GM18907 (cell line): ENCODE measurements around the gene PTPN21.
A peak's percentile ranks its signal among the peaks of the same experiment; 100 is the strongest.

Experiments
- ATAC-seq: cut with Tn5 transposase; IDR thresholded peaks from one replicate; pipeline ENCODE4 v1.9.1; 2021; ENCODE audit warnings: mild to moderate bottlenecking, moderate library complexity; ENCODE audit not compliant: unreplicated experiment

PTPN21 gene

GRCh38 chr14:88554457-88555286 lies at the start of gene PTPN21:
PTPN21 (minus strand) TSS chr14:88555007; CDS start chr14:88550417, 4,590 bp downstream.
- ATAC-seq, result no peak

GRCh38 chr14:88604212-88604611 lies 49.4 kb upstream of the PTPN21 start:
- no peak for ATAC-seq

- ATAC-seq, result peak; percentile 97
These were observed 45.1 kb upstream of the PTPN21 start for GRCh38 chr14:88599761-88600439.

DNA sequence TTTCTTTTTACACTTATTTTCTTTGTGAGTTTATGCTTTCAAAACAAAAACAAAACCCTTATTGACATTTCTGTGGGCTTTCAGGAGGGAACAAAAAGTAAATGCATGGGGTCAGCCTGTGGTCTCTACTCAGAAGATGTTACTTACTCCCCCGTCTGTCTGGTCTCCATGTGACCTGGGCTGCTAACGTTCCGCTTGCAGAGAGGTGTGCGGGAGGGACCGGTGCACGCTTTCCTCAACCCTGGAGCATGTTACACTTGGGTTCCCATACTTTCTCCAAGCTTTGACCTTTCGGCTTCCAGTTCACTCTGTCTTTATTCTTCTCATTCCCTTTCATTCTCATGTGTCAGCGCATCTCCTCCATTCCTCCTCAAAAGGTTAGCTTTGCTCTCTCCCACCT lies 44.5 kb upstream of the PTPN21 start:
- ATAC-seq, result peak; percentile 30

DNA sequence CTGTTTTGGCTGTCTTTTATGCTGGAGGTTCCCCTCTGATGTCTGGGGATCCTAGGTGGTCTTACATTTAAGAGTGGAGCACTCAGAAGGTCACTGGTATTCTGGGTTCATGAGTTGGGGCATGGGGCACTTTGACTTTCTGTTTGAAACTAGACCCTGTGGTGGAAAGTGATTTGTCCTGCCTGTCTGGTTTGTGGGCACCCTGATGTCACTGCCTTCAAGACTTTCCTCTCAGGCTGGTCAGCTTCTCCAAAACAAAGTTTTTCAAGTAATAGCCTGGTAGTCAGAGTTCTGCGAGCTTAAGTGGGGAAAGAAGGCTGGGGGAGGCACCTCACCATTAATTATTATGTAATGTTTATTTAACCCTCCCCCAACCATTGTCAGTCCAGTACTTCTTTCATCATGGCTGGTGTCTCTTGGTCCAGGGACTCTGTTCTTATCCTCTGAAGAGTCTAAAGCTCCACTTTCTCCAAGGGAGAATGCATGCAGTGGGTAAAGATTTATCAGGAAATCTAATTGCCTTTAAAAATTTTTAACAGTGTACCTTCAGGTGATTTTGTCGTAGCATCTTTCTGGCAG lies 43.4 kb upstream of the PTPN21 start:
- ATAC-seq, result peak; percentile 31

DNA sequence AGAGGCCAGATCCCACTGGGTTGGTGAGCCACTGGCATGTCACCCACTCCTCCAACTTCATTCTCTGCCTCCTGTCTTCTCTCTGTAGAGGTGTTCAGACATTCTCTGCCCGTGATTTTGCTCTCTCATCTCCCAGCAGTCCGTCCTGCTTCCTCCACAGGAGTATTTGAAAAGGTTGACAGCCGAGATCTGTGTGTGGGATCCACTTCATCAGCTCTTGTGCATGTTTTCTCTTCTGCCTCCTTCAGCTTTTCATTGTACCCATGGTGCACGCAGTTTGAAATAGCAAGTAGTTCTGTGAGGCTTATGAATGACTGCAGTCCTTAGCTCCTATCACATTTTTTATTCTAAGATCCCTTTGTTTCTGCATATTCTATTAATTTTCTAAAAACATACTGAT lies 42.8 kb upstream of the PTPN21 start:
- ATAC-seq, result no peak

DNA sequence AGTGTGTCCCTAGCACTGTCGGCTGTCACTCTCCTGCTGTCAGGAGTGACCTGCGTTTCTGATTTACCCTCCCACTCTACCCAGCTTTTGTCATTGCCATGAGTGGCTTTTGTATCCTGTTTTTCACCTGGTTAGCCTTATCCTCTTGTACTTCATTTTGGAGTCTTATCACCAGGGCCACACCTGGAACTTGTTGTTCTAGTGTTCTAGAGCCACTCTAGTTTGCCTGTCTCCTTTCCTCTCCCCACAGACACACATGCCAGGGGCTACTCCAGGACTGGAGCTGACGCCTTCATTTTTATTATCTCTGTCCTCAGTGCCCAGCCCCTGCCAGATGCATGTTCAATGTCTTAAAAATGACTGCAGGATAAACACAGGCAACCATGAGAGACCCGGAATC lies 42.2 kb upstream of the PTPN21 start:
- ATAC-seq, result no peak

GRCh38 chr14:88592031-88592430 lies 37.2 kb upstream of the PTPN21 start:
- ATAC-seq, result no peak

DNA sequence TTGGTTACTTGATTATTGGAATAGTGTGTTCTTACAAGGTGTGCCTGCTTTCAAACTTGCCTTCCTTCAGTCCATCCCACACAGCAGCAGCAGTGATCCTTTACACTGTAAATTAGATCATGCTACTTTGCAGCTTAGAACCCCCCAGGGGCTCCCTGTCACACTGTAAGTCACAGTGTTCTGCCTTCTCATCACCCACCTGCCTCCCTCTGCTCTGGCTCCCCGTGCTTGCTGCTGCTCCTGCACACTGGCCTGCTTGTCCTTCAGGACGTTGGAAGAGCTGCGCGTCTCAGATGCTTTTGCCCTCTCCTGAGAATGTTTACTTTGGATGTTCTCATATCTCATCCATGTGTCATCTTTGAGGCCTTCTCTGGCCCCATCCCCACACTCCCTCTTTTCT lies 35.4 kb upstream of the PTPN21 start:
- no peak for ATAC-seq

DNA sequence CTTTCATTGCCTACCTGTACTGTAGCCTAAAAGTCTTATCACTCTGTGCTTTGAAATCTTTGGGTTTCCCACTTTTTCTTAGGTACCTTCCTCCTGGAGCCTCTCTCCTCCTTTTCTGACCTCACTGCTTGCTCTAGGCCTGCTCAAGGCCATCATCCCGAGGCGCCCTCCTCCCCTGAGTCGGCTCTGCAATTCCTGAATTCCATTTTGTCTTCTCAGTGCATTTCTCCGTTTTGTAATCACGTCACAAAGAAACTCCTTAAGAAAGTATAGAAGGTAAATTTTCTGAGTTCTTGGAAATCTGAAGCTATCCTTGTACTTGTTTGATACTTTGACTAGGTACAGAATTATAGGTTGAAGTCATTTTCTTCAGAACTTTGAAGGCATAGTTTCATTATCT lies 33.3 kb upstream of the PTPN21 start:
- ATAC-seq, result no peak

GRCh38 chr14:88584451-88584850 lies 29.6 kb upstream of the PTPN21 start:
- ATAC-seq, result no peak

GRCh38 chr14:88576222-88576621 lies 21.4 kb upstream of the PTPN21 start:
- ATAC-seq, result no peak

- ATAC-seq, result no peak
These were observed 17.3 kb upstream of the PTPN21 start for GRCh38 chr14:88572117-88572516.

GRCh38 chr14:88568196-88568595 lies 13.4 kb upstream of the PTPN21 start:
- no peak for ATAC-seq

DNA sequence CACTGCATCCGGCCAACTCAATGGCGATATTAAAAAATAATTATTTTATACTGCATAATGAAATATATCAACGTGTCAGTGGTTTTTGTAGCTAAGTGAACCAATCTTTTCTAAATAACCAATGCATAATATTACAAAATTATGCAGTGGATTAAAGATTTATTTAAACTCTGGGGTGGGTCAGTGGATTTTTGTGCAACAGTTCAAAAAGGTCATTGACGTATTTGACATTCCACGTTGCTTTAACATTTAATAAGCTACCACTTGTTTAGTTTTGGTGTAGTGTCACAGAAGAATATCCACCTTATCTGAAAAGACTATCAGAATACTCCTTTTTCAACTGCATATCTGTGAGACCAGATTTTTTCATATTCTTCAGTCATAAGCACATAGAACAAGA lies 10.6 kb upstream of the PTPN21 start:
- ATAC-seq, result no peak

GRCh38 chr14:88563845-88564244 lies 9.0 kb upstream of the PTPN21 start:
- ATAC-seq, result no peak

GRCh38 chr14:88562831-88563686 lies 8.3 kb upstream of the PTPN21 start, which contains the start of gene ZC3H14:
ZC3H14 (plus strand) TSS chr14:88563037; CDS start chr14:88563134, 97 bp downstream.
- peak; percentile 97 for ATAC-seq

DNA sequence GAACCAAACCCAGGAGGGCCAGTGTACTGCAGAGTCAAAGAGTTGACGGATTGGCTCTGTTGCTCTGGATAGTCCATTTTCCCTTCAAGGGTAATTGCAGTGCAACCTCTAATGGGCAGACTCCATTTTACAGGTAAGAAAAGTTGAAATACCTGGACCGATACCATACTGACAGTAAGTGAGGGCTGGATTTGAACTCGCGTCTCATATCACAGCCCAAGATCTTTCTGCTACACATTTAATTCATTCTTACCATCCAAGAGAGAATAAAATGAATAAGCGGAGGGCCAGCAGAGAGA lies 7.7 kb upstream of the PTPN21 start:
- no peak for ATAC-seq

DNA sequence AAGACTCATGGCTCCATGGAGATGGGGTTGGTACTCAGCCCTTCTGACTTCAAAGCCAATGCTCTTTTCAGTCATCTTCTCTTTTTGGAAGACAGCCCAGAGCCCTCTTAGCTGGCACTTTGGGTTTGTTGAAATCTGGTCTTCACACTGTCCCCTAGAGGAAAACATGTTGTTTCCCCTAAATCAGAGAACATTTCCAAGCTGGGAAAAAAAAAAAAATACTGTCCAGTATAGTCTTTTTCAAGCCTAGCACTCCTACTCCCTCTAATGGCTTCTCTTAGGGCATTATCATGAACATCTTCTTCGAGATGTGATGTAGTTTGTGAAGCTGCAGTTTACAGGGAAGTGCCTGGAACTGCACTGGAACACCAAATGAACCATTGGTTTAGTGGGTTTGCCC lies 5.0 kb upstream of the PTPN21 start:
- no peak for ATAC-seq

DNA sequence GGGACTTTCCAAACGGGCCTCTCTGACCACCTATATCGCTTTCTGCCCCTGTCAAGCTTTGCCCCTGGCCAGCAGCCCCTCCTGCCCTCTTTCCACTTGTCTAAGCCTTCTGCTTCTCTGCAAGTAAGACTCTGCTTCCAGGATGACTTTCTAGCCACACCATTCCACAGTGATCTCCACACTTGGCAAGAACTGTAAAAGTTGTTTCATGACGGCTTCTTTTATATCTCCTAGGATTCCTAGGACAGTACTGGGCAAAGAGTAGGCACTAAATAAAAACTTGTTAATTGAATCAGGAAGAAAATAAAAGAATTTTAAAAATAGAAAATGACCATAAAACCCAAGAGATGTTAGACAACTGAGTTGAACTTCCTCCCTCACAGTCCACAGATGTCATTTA lies 1.8 kb upstream of the PTPN21 start:
- ATAC-seq, result no peak

- ATAC-seq, result no peak
These were observed 836 bp downstream of the PTPN21 start for GRCh38 chr14:88553886-88554456.
